HG03139 (cell line): ENCODE data around the gene SLC39A11.
"Not testable (repeated sequence)": the region's sequence is repeated elsewhere in the genome, so short reads cannot be mapped to it uniquely, and the experiment has no call there.

Experiments
- ATAC-seq: cut with Tn5 transposase; IDR thresholded peaks from one replicate; pipeline ENCODE4 v1.9.1; 2021; ENCODE audit not compliant: unreplicated experiment

SLC39A11 gene

GRCh38 chr17:72765368-72766153, 326.9 kb downstream of the SLC39A11 start:
- no peak for ATAC-seq

- ATAC-seq = no peak
Measured at GRCh38 chr17:72764632-72765041, 327.9 kb downstream of the SLC39A11 start.

GRCh38 chr17:72763981-72764380, 328.5 kb downstream of the SLC39A11 start:
- no peak for ATAC-seq

GRCh38 chr17:72761893-72762575, 330.5 kb downstream of the SLC39A11 start:
- ATAC-seq = not testable (repeated sequence)

GRCh38 chr17:72761431-72761830, 331.1 kb downstream of the SLC39A11 start:
- no peak for ATAC-seq

GRCh38 chr17:72760368-72760767, 332.1 kb downstream of the SLC39A11 start:
- ATAC-seq = no peak

GRCh38 chr17:72759301-72759700, 333.2 kb downstream of the SLC39A11 start:
- ATAC-seq = no peak

GRCh38 chr17:72756256-72756655, 336.2 kb downstream of the SLC39A11 start:
- no peak for ATAC-seq

- ATAC-seq = no peak
Measured at GRCh38 chr17:72754513-72754912, 338.0 kb downstream of the SLC39A11 start.

- ATAC-seq = no peak
Measured at GRCh38 chr17:72751746-72752145, 340.7 kb downstream of the SLC39A11 start.

GRCh38 chr17:72749119-72749572, 343.3 kb downstream of the SLC39A11 start:
- no peak for ATAC-seq

GRCh38 chr17:72747501-72747900, 345.0 kb downstream of the SLC39A11 start:
- ATAC-seq = no peak

- no peak for ATAC-seq
Measured at GRCh38 chr17:72745241-72745640, 347.2 kb downstream of the SLC39A11 start.

GRCh38 chr17:72743037-72743467, 349.4 kb downstream of the SLC39A11 start:
- no peak for ATAC-seq

GRCh38 chr17:72737151-72737690, 355.3 kb downstream of the SLC39A11 start:
- no peak for ATAC-seq

GRCh38 chr17:72735592-72735991, 356.9 kb downstream of the SLC39A11 start:
- no peak for ATAC-seq

GRCh38 chr17:72735048-72735447, 357.4 kb downstream of the SLC39A11 start:
- ATAC-seq = no peak

GRCh38 chr17:72734613-72735012, 357.9 kb downstream of the SLC39A11 start:
- ATAC-seq = no peak

GRCh38 chr17:72733619-72734282, 358.7 kb downstream of the SLC39A11 start:
- ATAC-seq = no peak

GRCh38 chr17:72732893-72733618, 359.4 kb downstream of the SLC39A11 start:
- no peak for ATAC-seq

GRCh38 chr17:72730077-72730476, 362.4 kb downstream of the SLC39A11 start:
- no peak for ATAC-seq
